GM21515 (cell line): ENCODE results near the gene NFIA.
"Not testable (repeated sequence)": the region's sequence is repeated elsewhere in the genome, so short reads cannot be mapped to it uniquely, and the experiment has no call there.

Experiments used
- ATAC-seq: cut with Tn5 transposase; IDR thresholded peaks from one replicate; pipeline ENCODE4 v1.9.1; 2021; ENCODE audit not compliant: unreplicated experiment

Gene NFIA

GRCh38 chr1:61264825-61265242 is 182.5 kb downstream of the NFIA start:
- no peak for ATAC-seq

GRCh38 chr1:61265665-61266064 is 183.3 kb downstream of the NFIA start:
- ATAC-seq, result no peak

GRCh38 chr1:61266738-61267137 is 184.4 kb downstream of the NFIA start:
- no peak for ATAC-seq

- ATAC-seq, result no peak
Measured at GRCh38 chr1:61268546-61269240, 186.3 kb downstream of the NFIA start.

GRCh38 chr1:61269602-61270001 is 187.2 kb downstream of the NFIA start:
- no peak for ATAC-seq

- no peak for ATAC-seq
Measured at GRCh38 chr1:61270107-61270506, 187.7 kb downstream of the NFIA start.

GRCh38 chr1:61270761-61271411 is 188.5 kb downstream of the NFIA start:
- no peak for ATAC-seq

- no peak for ATAC-seq
Measured at GRCh38 chr1:61271412-61271789, 189.0 kb downstream of the NFIA start.

- ATAC-seq, result no peak
Measured at GRCh38 chr1:61273167-61273705, 190.9 kb downstream of the NFIA start.

- ATAC-seq, result no peak
Measured at GRCh38 chr1:61273861-61274260, 191.5 kb downstream of the NFIA start.

- no peak for ATAC-seq
Measured at GRCh38 chr1:61274939-61275338, 192.6 kb downstream of the NFIA start.

- no peak for ATAC-seq
Measured at GRCh38 chr1:61276246-61276645, 193.9 kb downstream of the NFIA start.

- ATAC-seq, result no peak
Measured at GRCh38 chr1:61277121-61277690, 194.8 kb downstream of the NFIA start.

- ATAC-seq, result not testable (repeated sequence)
Measured at GRCh38 chr1:61278503-61278902, 196.1 kb downstream of the NFIA start.

GRCh38 chr1:61278966-61279365 is 196.6 kb downstream of the NFIA start:
- ATAC-seq, result no peak

- no peak for ATAC-seq
Measured at GRCh38 chr1:61279570-61279969, 197.2 kb downstream of the NFIA start.

- no peak for ATAC-seq
Measured at GRCh38 chr1:61280452-61280851, 198.1 kb downstream of the NFIA start.

- ATAC-seq, result no peak
Measured at GRCh38 chr1:61282387-61282786, 200.0 kb downstream of the NFIA start.

- ATAC-seq, result no peak
Measured at GRCh38 chr1:61284248-61284854, 202.0 kb downstream of the NFIA start.

- no peak for ATAC-seq
Measured at GRCh38 chr1:61284936-61285335, 202.6 kb downstream of the NFIA start.

GRCh38 chr1:61285371-61285885 is 203.1 kb downstream of the NFIA start:
- ATAC-seq, result no peak
